B cell (primary cell): ENCODE results near the gene ACCS. TPM values are rescaled to one million over a fixed set of nuclear protein-coding genes. Genes with fewer than 3 reads are reported as not detected.

ENCODE experiments used
- ATAC-seq: fragments of 200-7000 bp; cut with Tn5 transposase; one replicate; pipeline ENCODE4 v1.10.0; 2021; ENCODE audit warnings: low read depth, mild to moderate bottlenecking, moderate number of reproducible peaks, moderate library complexity
- CTCF ChIA-PET: fragments of 350-600 bp; sonication (Branson Sonifier 250); formaldehyde crosslinking; loops from one replicate; lab custom pipeline; 2021; ENCODE audit warnings: antibody characterized with exemption, inconsistent platforms; lab: Charles Lee
- POLR2A ChIA-PET: fragments of 350-600 bp; sonication (Branson Sonifier 250); formaldehyde crosslinking; loops from one replicate; lab custom pipeline; 2021; ENCODE audit warnings: antibody characterized with exemption; lab: Charles Lee
- DNase-seq: peaks from one replicate; pipeline ENCODE4 v3.0.0; 2013
- H2AFZ ChIP-seq: 2 replicates; pipeline ENCODE4 v1.6.1; 2012; ENCODE audit warnings: mild to moderate bottlenecking, low read depth, low read length; ENCODE audit not compliant: insufficient read depth, poor library complexity, severe bottlenecking
- H3K27ac ChIP-seq, 2 donors: 1 replicate in 1 of 2; 2 replicates in 1 of 2; pipeline ENCODE4 v1.5.1; 2012 to 2013; ENCODE audit warnings: low read length in 2 of 2, mild to moderate bottlenecking in 2 of 2, moderate library complexity in 1 of 2
- H3K27me3 ChIP-seq, 4 experiments: fragments of 200-600 bp in 1 of 4; sonication (generic) in 1 of 4; replicated peaks in 1 of 4; 1 replicate in 2 of 4; 2 replicates in 2 of 4; pipeline versions ENCODE4 v1.6.1 to v1.7.0; 2013 to 2016; ENCODE audit warnings: low read length in 3 of 4, mild to moderate bottlenecking in 2 of 4, mixed read lengths in 1 of 4, moderate library complexity in 1 of 4; ENCODE audit not compliant: insufficient read depth in 4 of 4, control insufficient read depth in 3 of 4; ENCODE audit errors: control extremely low read depth in 1 of 4
- H3K36me3 ChIP-seq, 2 experiments: replicated peaks in 1 of 2; 1 replicate in 1 of 2; 2 replicates in 1 of 2; pipeline versions ENCODE4 v1.6.1 to v1.7.1; 2013; ENCODE audit warnings: low read length in 1 of 2; ENCODE audit not compliant: insufficient read depth in 2 of 2, control insufficient read depth in 1 of 2; ENCODE audit errors: control extremely low read depth in 1 of 2, extremely low read depth in 1 of 2
- H3K4me1 ChIP-seq, 2 donors: fragments of 200-600 bp in 1 of 2; sonication (generic) in 1 of 2; 1 replicate in 1 of 2; 2 replicates in 1 of 2; pipeline versions ENCODE4 v1.5.1 to v1.6.1; 2013 to 2017; ENCODE audit warnings: low read length in 2 of 2; ENCODE audit not compliant: control insufficient read depth in 2 of 2, insufficient read depth in 2 of 2
- H3K4me2 ChIP-seq: replicated peaks from 2 replicates; pipeline ENCODE3; 2012; ENCODE audit warnings: mild to moderate bottlenecking, low read depth, low read length; ENCODE audit not compliant: poor library complexity, severe bottlenecking
- H3K4me3 ChIP-seq, 5 experiments: fragments of 200-600 bp in 1 of 5; sonication (generic) in 1 of 5; 1 replicate in 3 of 5; 2 replicates in 2 of 5; pipeline versions ENCODE4 v1.5.1 to v1.7.0; 2011 to 2016; ENCODE audit warnings: low read length in 4 of 5, mild to moderate bottlenecking in 4 of 5, low read depth in 2 of 5, control low read depth in 1 of 5, moderate library complexity in 1 of 5; ENCODE audit not compliant: insufficient read depth in 1 of 5; ENCODE audit errors: control extremely low read depth in 1 of 5, extremely low read depth in 1 of 5
- H3K79me2 ChIP-seq: fragments of 200-600 bp; sonication (generic); one replicate; pipeline ENCODE4 v1.6.0; 2016; ENCODE audit warnings: low read length; ENCODE audit not compliant: control insufficient read depth, insufficient read depth
- H3K9ac ChIP-seq: fragments of 200-600 bp; sonication (generic); 2 replicates; pipeline ENCODE4 v1.6.1; 2017; ENCODE audit warnings: mild to moderate bottlenecking, low read length, moderate library complexity
- H3K9me3 ChIP-seq, 3 donors: one replicate each; pipeline versions ENCODE4 v1.6.1 to v1.7.1; 2013; ENCODE audit warnings: low read length in 2 of 3; ENCODE audit not compliant: control insufficient read depth in 2 of 3, insufficient read depth in 1 of 3; ENCODE audit errors: control extremely low read depth in 1 of 3
- H4K20me1 ChIP-seq: 2 replicates; pipeline ENCODE4 v1.6.0; 2012; ENCODE audit warnings: mild to moderate bottlenecking, low read length; ENCODE audit not compliant: insufficient read depth, control insufficient read depth, poor library complexity, severe bottlenecking
- H3K27ac Mint-ChIP-seq: one replicate; pipeline ENCODE4 v1.8.0; 2021; ENCODE audit warnings: mixed read lengths
- H3K27me3 Mint-ChIP-seq: one replicate; pipeline ENCODE4 v1.8.0; 2021; ENCODE audit warnings: mixed read lengths
- H3K4me1 Mint-ChIP-seq: one replicate; pipeline ENCODE4 v1.8.0; 2021; ENCODE audit warnings: mixed read lengths
- H3K4me3 Mint-ChIP-seq: one replicate; pipeline ENCODE4 v1.8.0; 2021; ENCODE audit warnings: mixed read lengths
- H3K9me3 Mint-ChIP-seq: one replicate; pipeline ENCODE4 v1.8.0; 2022; ENCODE audit warnings: mixed read lengths; ENCODE audit not compliant: insufficient read depth
- CTCF ChIP-seq: fragments of 200-600 bp; IDR thresholded peaks from one replicate; pipeline ENCODE4 v1.8.0; 2022; ENCODE audit warnings: antibody characterized with exemption, mild to moderate bottlenecking
- EZH2 ChIP-seq: IDR thresholded peaks from 2 replicates; pipeline ENCODE4 v1.6.1; 2012; ENCODE audit warnings: borderline replicate concordance, low read depth, mild to moderate bottlenecking, moderate library complexity, low read length; ENCODE audit not compliant: insufficient read depth, poor library complexity, severe bottlenecking
- WGBS: methylation state at CpG from one replicate; pipeline ENCODE4 v1.1.5; 2013; ENCODE audit warnings: missing lambda C conversion rate; ENCODE audit not compliant: insufficient coverage; 5-methylcytosine and 5-hydroxymethylcytosine counted together
- intact Hi-C: fragments of 100-400 bp; cut with micrococcal nuclease; formaldehyde crosslinking; loops from one replicate; pipeline ENCODE4 v1.10.0; 2022
- polyA plus RNA-seq: library from polyadenylated mRNA; depleted of rRNA; stranded (reverse); fragments of >200 nt; gene quantifications from 2 replicates; pipeline ENCODE4 v1.2.3, GENCODE V29; 2012
- total RNA-seq, 2 donors: library from RNA; stranded (reverse); fragments of 120-200 nt in 1 of 2; gene quantifications; 1 replicate in 1 of 2; 2 replicates in 1 of 2; pipeline versions ENCODE4 v1.2.3 to v1.2.4, GENCODE V29; 2013 to 2022

The ACCS gene
- total and polyA plus RNA-seq, 2 donors (not counting 1 experiment from before 2014, with no cell fraction given): 59.5 to 63.2 TPM

GRCh38 chr11:44043157-44043556, 22.9 kb upstream of the ACCS start:
- no peak for DNase-seq
- H3K4me1 Mint-ChIP-seq: no peaks in the 10 kb centered on the region
- no peaks in the 10 kb centered on the region for H3K36me3 ChIP-seq
- TF ChIP-seq CTCF: no peak
- TF ChIP-seq EZH2: no peak
- no peak for ATAC-seq
- H3K27ac ChIP-seq: no peak overlapping the region
- H3K4me3 Mint-ChIP-seq: no peak overlapping the region
- no peak overlapping the region for H2AFZ ChIP-seq
- no peak overlapping the region for H3K27ac Mint-ChIP-seq
- H3K4me3 ChIP-seq: no peak overlapping the region
- intact Hi-C loops: no loop called here
- H3K9me3 Mint-ChIP-seq: peaks cover 4% of the 10 kb centered on the region
- WGBS: no CpG with 5 or more reads among the region's 2 CpGs
- no peak overlapping the region for H3K4me2 ChIP-seq
- H3K27me3 ChIP-seq: peaks cover 0 to 14% (median 0%) of the 10 kb centered on the region in 4 experiments
- no peaks in the 10 kb centered on the region for H4K20me1 ChIP-seq
- H3K9ac ChIP-seq: no peak overlapping the region
- H3K4me1 ChIP-seq: no peaks in the 10 kb centered on the region
- ChIA-PET POLR2A (no interaction called here), CTCF (no interaction called here)
- no peaks in the 10 kb centered on the region for H3K79me2 ChIP-seq
- peaks cover 3 to 10% (median 9%) of the 10 kb centered on the region in 3 donors for H3K9me3 ChIP-seq
- peaks cover 20% of the 10 kb centered on the region for H3K27me3 Mint-ChIP-seq

GRCh38 chr11:44046182-44046581, 19.9 kb upstream of the ACCS start:
- Mint-ChIP-seq H3K9me3 (peaks cover 4% of the 10 kb centered on the region), H3K27ac (no peak overlapping the region), H3K4me3 (no peak overlapping the region), H3K27me3 (peaks cover 14% of the 10 kb centered on the region), H3K4me1 (no peaks in the 10 kb centered on the region)
- H4K20me1 ChIP-seq: no peaks in the 10 kb centered on the region
- H3K9me3 ChIP-seq: peaks cover 0 to 3% (median under 1%) of the 10 kb centered on the region in 3 donors
- no peak for DNase-seq
- no peak for ATAC-seq
- H2AFZ ChIP-seq: no peak overlapping the region
- CTCF ChIA-PET: no interaction called here
- no peaks in the 10 kb centered on the region for H3K79me2 ChIP-seq
- H3K27me3 ChIP-seq: peaks cover 0 to 14% (median 0%) of the 10 kb centered on the region in 4 experiments
- no peak overlapping the region for H3K27ac ChIP-seq
- no peak overlapping the region for H3K9ac ChIP-seq
- WGBS: no CpG with 5 or more reads among the region's 2 CpGs
- no peak for TF ChIP-seq EZH2
- H3K4me3 ChIP-seq: no peak overlapping the region
- no peak overlapping the region for H3K4me2 ChIP-seq
- no peaks in the 10 kb centered on the region for H3K4me1 ChIP-seq
- H3K36me3 ChIP-seq: no peaks in the 10 kb centered on the region
- intact Hi-C loops: no loop called here
- POLR2A ChIA-PET: no interaction called here
